ENCODE results near the gene SPPL2C. TPM values are rescaled to one million over a fixed set of nuclear protein-coding genes. Genes with fewer than 3 reads are reported as not detected.
A peak's percentile ranks its signal among the peaks of the same experiment; 100 is the strongest.

SPPL2C gene
- total and polyA plus RNA-seq, 3 donors from 2014 or later = 21.7 to 64.7 (median 58.9) TPM

DNA sequence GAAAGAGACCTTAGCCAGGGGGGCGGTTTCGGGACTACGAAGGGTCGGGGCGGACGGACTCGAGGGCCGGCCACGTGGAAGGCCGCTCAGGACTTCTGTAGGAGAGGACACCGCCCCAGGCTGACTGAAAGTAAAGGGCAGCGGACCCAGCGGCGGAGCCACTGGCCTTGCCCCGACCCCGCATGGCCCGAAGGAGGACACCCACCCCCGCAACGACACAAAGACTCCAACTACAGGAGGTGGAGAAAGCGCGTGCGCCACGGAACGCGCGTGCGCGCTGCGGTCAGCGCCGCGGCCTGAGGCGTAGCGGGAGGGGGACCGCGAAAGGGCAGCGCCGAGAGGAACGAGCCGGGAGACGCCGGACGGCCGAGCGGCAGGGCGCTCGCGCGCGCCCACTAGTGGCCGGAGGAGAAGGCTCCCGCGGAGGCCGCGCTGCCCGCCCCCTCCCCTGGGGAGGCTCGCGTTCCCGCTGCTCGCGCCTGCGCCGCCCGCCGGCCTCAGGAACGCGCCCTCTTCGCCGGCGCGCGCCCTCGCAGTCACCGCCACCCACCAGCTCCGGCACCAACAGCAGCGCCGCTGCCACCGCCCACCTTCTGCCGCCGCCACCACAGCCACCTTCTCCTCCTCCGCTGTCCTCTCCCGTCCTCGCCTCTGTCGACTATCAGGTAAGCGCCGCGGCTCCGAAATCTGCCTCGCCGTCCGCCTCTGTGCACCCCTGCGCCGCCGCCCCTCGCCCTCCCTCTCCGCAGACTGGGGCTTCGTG, 49.5 kb downstream of the SPPL2C start, which contains the start of gene MAPT:
TSS of gene MAPT (plus strand) at position 533 of the 763 bp plus-strand sequence. CDS start 67,784 bp downstream, outside the sequence.
- H3K27ac ChIP-seq = peak within 1 kb of the TSS; percentile 76 to 84
- intact Hi-C loops (cut with DNase I; ENCODE audit: low total_unique reads) = no loop called here
- no peaks in the 10 kb centered on the region for H3K27me3 ChIP-seq
- WGBS, 2 donors = 1 to 2% methylated on average over 12 to 87 of the region's 97 CpGs
- DNase-seq = peak; percentile 93
- H3K4me3 ChIP-seq = peak within 1 kb of the TSS; percentile 62 to 73
- TF ChIP-seq, protein P1, sequence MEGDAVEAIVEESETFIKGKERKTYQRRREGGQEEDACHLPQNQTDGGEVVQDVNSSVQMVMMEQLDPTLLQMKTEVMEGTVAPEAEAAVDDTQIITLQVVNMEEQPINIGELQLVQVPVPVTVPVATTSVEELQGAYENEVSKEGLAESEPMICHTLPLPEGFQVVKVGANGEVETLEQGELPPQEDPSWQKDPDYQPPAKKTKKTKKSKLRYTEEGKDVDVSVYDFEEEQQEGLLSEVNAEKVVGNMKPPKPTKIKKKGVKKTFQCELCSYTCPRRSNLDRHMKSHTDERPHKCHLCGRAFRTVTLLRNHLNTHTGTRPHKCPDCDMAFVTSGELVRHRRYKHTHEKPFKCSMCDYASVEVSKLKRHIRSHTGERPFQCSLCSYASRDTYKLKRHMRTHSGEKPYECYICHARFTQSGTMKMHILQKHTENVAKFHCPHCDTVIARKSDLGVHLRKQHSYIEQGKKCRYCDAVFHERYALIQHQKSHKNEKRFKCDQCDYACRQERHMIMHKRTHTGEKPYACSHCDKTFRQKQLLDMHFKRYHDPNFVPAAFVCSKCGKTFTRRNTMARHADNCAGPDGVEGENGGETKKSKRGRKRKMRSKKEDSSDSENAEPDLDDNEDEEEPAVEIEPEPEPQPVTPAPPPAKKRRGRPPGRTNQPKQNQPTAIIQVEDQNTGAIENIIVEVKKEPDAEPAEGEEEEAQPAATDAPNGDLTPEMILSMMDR (IDR thresholded peaks at IDR 0.05) = peak; percentile 86 to 98 (median 96)
- TF ChIP-seq POLR2A (IDR thresholded peaks at IDR 0.05) = peak; percentile 18
- H3K36me3 ChIP-seq (ENCODE audit: low read depth, missing control alignments) = no peaks in the 10 kb centered on the region
- no peaks in the 10 kb centered on the region for H3K9me3 ChIP-seq
- H3K4me1 ChIP-seq = peaks cover 11% of the 10 kb centered on the region

DNA sequence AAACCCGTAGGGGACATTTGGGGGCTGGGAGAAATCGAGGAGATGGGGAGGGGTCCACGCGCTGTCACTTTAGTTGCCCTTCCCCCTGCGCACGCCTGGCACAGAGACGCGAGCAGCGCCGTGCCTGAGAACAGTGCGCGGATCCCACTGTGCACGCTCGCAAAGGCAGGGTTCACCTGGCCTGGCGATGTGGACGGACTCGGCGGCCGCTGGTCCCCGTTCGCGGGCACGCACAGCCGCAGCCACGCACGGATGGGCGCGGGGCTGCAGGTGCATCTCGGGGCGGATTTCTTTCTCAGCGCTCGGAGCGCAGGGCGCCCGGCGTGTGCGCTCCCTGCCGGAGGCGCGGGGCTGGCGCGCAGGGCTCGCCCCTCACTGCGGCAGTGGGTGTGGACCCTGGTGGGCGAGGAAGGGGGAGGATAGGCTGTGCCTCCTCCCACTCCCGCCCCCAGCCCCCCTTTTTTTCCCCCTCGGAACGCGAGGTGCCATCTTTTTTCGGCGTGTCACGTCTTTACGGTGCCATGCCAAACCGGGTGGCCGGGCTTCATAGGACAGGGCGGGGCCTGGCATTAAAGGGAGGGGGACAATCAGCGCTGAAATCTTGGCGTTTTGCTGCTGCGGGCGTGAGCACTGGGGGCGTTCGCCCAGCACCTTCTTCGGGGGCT, 50.8 kb downstream of the SPPL2C start:
- intact Hi-C loops (cut with DNase I; ENCODE audit: low total_unique reads) = no loop called here
- 1 to 4% methylated on average over 5 to 56 of the region's 63 CpGs for WGBS, 2 donors
- Histone ChIP-seq H3K4me1 (peaks cover 11% of the 10 kb centered on the region), H3K9me3 (no peaks in the 10 kb centered on the region), H3K4me3 (peak overlapping the region; percentile 62 to 73), H3K27me3 (no peaks in the 10 kb centered on the region), H3K36me3 (ENCODE audit: low read depth, missing control alignments) (no peaks in the 10 kb centered on the region), H3K27ac (no peak overlapping the region)
- no peak for DNase-seq
- TF ChIP-seq POLR2A (IDR thresholded peaks at IDR 0.05) = no peak
- TF ChIP-seq, protein P1 (IDR thresholded peaks at IDR 0.05) = no peak

DNA sequence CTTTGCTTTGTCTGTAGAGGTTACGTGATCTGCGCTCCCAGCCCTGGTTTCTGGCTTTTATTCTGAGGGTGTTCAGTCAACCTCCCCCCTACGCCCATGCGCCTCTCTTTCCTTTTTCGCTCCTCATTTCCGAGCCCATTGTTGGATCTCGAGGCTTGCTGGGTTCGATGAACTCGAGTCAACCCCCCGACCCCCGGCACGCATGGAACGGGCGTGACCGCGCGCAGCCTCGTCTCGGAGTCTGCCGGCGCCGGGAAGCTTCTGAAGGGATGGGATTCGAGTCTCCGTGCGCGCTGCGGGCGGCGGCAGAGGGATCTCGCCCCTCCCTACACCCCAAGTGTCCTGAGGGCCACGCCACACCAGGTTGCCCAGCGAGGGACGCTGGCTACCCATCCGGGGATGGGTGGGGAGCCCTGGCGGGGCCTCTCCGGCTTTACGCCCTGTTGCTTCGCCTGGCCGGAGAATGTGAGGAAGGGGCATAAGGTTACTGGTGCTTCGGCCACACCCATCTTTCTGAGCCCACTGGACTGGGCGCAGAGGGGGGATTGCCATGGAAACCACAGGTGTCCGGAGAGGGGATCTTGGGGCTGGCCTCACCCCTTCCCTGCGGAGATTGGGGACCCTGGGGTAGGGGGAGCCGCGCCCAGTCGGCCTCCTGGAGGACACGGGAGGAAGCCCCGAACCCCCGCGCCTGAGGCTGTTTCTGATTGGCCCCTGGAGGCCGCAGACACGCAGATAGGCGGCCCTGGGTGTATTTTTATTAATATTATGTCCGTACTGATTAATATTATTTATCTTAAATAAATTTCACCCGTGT, 51.5 kb downstream of the SPPL2C start:
- H3K4me3 ChIP-seq = peak overlapping the region in 1 of 2 donors; percentile 73
- H3K36me3 ChIP-seq (ENCODE audit: low read depth, missing control alignments) = no peaks in the 10 kb centered on the region
- peaks cover 11% of the 10 kb centered on the region for H3K4me1 ChIP-seq
- intact Hi-C loops (cut with DNase I; ENCODE audit: low total_unique reads) = no loop called here
- no peaks in the 10 kb centered on the region for H3K9me3 ChIP-seq
- WGBS, 2 donors = 4% methylated on average over 37 to 49 of the region's 55 CpGs
- no peak for DNase-seq
- no peaks in the 10 kb centered on the region for H3K27me3 ChIP-seq
- TF ChIP-seq, protein P1 (IDR thresholded peaks at IDR 0.05) = no peak
- TF ChIP-seq POLR2A (IDR thresholded peaks at IDR 0.05) = no peak
- H3K27ac ChIP-seq = no peak overlapping the region

Other genes starting within 250 kb of the SPPL2C start
- gene CRHR1, start 60.6 kb upstream of the SPPL2C start, total RNA-seq = 1 to 10 TPM in 1 of 2 donors, under 1 TPM in 1; 0.55 to 1.9 TPM
- gene CRHR1, start 60.6 kb upstream of the SPPL2C start, polyA plus RNA-seq (ENCODE audit: insufficient read depth, low read depth, low replicate concordance) = 0.55 TPM
- 1 to 10 TPM; 5.0 to 6.1 TPM for gene MAPT, start 49.7 kb downstream of the SPPL2C start, total RNA-seq
- 100 TPM for gene MAPT, start 49.7 kb downstream of the SPPL2C start, polyA plus RNA-seq (ENCODE audit: insufficient read depth, low read depth, low replicate concordance)
- 1 to 10 TPM in 1 of 2 donors, not detected in 1; 1.3 TPM for gene STH, start 154.4 kb downstream of the SPPL2C start, total RNA-seq
- gene STH, start 154.4 kb downstream of the SPPL2C start, polyA plus RNA-seq (ENCODE audit: insufficient read depth, low read depth, low replicate concordance) = not detected